Measurements from ENCODE around the gene KRTAP5-2.

Gene KRTAP5-2

DNA sequence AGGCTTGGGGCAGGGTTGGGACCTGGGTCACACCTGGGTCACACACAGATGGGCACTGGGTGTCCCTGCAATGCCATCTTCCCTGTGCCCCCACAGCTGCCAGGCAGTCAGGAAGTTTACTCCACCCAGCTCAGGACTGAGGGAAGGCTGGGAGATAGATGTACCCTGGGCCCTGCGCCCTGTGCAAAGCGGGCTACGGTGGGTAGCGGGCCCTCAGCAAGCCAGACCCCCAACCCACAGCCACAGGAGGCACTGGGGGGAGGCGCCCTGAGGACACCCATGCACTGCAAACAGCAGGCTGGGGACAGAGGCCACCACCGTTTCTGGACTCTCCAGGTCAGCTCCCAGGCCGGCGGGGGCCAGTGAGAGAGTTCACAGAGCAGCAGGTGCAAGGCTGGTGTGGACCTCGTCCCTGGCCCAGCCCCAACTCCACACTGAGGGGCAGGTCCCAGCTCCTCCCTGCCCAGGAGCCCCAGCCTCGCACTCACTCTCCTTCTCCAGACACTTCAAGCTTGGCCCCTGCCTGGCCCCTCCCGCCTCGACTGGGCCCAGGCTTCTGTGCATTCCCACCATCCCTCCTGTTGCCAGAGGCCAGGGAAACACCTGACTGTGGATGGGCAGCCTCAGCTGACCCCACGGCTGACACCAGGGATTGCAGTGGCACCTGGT, 30.9 kb downstream of the KRTAP5-2 start:
- TF ChIP-seq, protein P1, sequence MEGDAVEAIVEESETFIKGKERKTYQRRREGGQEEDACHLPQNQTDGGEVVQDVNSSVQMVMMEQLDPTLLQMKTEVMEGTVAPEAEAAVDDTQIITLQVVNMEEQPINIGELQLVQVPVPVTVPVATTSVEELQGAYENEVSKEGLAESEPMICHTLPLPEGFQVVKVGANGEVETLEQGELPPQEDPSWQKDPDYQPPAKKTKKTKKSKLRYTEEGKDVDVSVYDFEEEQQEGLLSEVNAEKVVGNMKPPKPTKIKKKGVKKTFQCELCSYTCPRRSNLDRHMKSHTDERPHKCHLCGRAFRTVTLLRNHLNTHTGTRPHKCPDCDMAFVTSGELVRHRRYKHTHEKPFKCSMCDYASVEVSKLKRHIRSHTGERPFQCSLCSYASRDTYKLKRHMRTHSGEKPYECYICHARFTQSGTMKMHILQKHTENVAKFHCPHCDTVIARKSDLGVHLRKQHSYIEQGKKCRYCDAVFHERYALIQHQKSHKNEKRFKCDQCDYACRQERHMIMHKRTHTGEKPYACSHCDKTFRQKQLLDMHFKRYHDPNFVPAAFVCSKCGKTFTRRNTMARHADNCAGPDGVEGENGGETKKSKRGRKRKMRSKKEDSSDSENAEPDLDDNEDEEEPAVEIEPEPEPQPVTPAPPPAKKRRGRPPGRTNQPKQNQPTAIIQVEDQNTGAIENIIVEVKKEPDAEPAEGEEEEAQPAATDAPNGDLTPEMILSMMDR (IDR thresholded peaks at IDR 0.05; ENCODE audit: insufficient read depth, missing control alignments): no peak
- FAIRE-seq (no peak), DNase-seq (ENCODE audit: insufficient read length, low spot score) (no peak)

- TF ChIP-seq, protein P1 (IDR thresholded peaks at IDR 0.05; ENCODE audit: insufficient read depth, missing control alignments): no peak
- FAIRE-seq (no peak), DNase-seq (ENCODE audit: insufficient read length, low spot score) (no peak)
Observed at GRCh38 chr11:1566381-1567051, 31.6 kb downstream of the KRTAP5-2 start.

GRCh38 chr11:1565904-1566247, 32.2 kb downstream of the KRTAP5-2 start:
- TF ChIP-seq, protein P1 (IDR thresholded peaks at IDR 0.05; ENCODE audit: insufficient read depth, missing control alignments): no peak
- FAIRE-seq (no peak), DNase-seq (ENCODE audit: insufficient read length, low spot score) (no peak)

DNA sequence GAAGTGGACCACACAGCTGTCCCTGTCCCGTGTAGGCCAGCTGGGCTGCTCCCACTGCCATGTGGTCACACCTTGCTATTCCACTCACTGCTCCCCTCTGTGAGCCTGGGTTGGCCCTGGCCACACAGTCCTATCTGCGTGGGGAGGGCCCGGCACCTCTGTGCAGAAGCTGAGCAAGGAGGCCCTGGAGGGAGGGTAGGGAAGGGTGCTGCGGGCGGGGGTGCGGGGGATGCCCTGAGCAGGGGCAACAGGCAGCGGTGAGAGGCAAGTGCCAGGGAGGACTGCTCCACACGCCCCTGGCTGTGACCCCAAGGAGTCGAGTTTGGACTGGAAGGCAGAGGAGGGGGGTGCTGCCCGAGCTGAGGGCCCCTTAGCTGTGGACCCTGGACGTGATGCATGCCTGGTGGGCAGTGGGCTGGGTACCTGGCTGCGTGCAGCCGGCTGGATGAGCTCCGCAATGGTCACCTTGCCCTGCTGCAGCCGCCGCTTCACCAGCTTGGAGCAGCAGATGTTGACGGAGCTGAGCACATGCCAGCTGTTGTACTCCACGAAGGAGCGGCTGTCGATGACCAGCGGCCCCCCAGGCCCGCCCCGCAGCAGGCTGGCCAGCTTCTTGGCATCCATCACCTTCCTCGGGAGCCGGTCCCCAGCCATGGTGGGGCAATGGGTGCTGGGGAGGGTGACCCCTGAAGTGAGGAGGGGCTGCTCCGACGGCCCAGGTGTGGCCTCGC, 32.8 kb downstream of the KRTAP5-2 start:
- TF ChIP-seq, protein P1 (IDR thresholded peaks at IDR 0.05; ENCODE audit: insufficient read depth, missing control alignments): no peak
- no peak for FAIRE-seq
- no peak for DNase-seq (ENCODE audit: insufficient read length, low spot score)

- FAIRE-seq: no peak
- DNase-seq (ENCODE audit: insufficient read length, low spot score): peak; percentile 90
- TF ChIP-seq, protein P1 (IDR thresholded peaks at IDR 0.05; ENCODE audit: insufficient read depth, missing control alignments): no peak
Observed at GRCh38 chr11:1564535-1565172, 33.4 kb downstream of the KRTAP5-2 start.

DNA sequence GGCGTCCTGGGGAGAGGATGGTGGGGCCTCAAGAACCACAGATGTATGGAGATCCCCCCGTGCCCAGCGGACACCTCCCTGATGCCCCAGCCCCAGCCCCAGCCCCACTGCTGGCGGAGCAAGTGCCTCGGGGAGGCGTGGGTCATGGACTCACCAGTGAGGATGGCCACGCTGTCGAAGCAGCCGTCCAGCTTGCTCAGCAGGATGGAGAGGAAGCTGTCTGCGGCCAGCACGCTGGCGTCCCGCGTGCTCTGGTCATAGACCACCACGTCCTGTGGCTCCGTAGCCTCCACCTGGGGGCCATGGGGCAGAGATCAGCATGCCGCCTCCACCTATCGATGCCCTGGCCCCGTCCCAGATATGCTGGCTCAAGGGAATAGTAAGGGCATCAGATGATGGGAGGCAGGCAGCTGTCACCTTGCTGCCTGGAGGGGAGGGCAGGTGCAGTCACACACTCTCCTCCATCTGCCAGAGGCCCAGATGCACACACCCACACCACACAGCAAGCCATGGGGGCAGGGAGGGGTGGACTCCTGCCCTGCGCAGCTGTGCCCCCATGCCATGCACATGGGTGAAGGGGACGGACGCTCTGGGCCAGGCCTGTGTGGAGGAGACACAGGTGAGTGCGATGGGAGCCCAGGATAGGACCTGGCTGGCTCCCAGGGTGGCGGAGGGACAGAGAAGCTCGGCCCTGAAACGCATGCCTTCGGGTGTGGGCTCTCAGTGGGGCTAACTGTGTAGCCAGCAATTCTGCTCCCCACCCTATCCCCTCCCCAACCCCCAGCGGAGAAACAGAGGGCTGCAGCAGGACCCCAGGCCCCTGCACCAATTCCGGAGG, 34.2 kb downstream of the KRTAP5-2 start:
- no peak for FAIRE-seq
- TF ChIP-seq, protein P1 (IDR thresholded peaks at IDR 0.05; ENCODE audit: insufficient read depth, missing control alignments): no peak
- no peak for DNase-seq (ENCODE audit: insufficient read length, low spot score)

All from D721Med (cell line).